IMR-90 (cell line): ENCODE data around the gene GPR37. TPM values are rescaled to one million over a fixed set of nuclear protein-coding genes. Genes with fewer than 3 reads are reported as not detected.

Source experiments
- ATAC-seq: fragments of 200-7000 bp; cut with Tn5 transposase; 2 replicates; pipeline ENCODE4 v1.9.1; 2020; ENCODE audit warnings: low read depth, mild to moderate bottlenecking, moderate library complexity
- BruUV-seq: library from RNA; stranded (reverse); fragments of 400-500 nt; replicated peaks from 2 replicates; lab custom pipeline; 2021; lab: Mats Ljungman, UMichigan
- CTCF ChIA-PET: fragments of 300-600 bp; formaldehyde crosslinking; extraction: SDS; loops from one replicate; lab custom pipeline; 2021; ENCODE audit warnings: antibody characterized with exemption; lab: Yijun Ruan, JAX
- POLR2A ChIA-PET: fragments of 300-600 bp; sonication (Branson Sonifier 250); formaldehyde crosslinking; loops from one replicate; lab custom pipeline; 2022; ENCODE audit warnings: antibody characterized with exemption; ENCODE audit not compliant: unreplicated experiment; lab: Charles Lee
- DNase-seq: peaks from one replicate; pipeline ENCODE4 v3.0.0; 2013
- H2AFZ ChIP-seq: replicated peaks from 2 replicates; pipeline ENCODE3; 2013; ENCODE audit warnings: low read length, mild to moderate bottlenecking; ENCODE audit not compliant: poor library complexity
- H2AK5ac ChIP-seq: 2 replicates; pipeline ENCODE4 v1.6.1; 2013; ENCODE audit warnings: low read depth, low read length, inconsistent platforms
- H2AK9ac ChIP-seq: replicated peaks from 2 replicates; pipeline ENCODE3; 2013; ENCODE audit warnings: mild to moderate bottlenecking, low read depth, low read length, moderate library complexity; ENCODE audit not compliant: poor library complexity
- H2BK120ac ChIP-seq: 2 replicates; pipeline ENCODE4 v1.6.1; 2013; ENCODE audit warnings: low read depth, low read length, inconsistent platforms
- H2BK15ac ChIP-seq: 3 replicates; pipeline ENCODE4 v1.6.1; 2013; ENCODE audit warnings: low read depth, low read length, inconsistent platforms
- H2BK20ac ChIP-seq: 2 replicates; pipeline ENCODE4 v1.6.1; 2013; ENCODE audit warnings: low read depth, mild to moderate bottlenecking, inconsistent platforms, low read length, moderate library complexity
- H2BK5ac ChIP-seq: 2 replicates; pipeline ENCODE4 v1.6.1; 2013; ENCODE audit warnings: mild to moderate bottlenecking, low read depth, low read length, inconsistent platforms; ENCODE audit not compliant: poor library complexity, severe bottlenecking
- H3K14ac ChIP-seq: replicated peaks from 2 replicates; pipeline ENCODE4 v1.6.1; 2013; ENCODE audit warnings: low read depth, low read length, inconsistent platforms
- H3K18ac ChIP-seq: 2 replicates; pipeline ENCODE4 v1.6.1; 2013; ENCODE audit warnings: low read depth, low read length, control low read depth
- H3K23ac ChIP-seq: 2 replicates; pipeline ENCODE4 v1.6.1; 2013; ENCODE audit warnings: low read depth, low read length, inconsistent platforms
- H3K27ac ChIP-seq: 2 replicates; pipeline ENCODE4 v1.5.1; 2013; ENCODE audit warnings: mild to moderate bottlenecking, control low read depth, low read length; ENCODE audit not compliant: insufficient read depth
- H3K27me3 ChIP-seq: 2 replicates; pipeline ENCODE4 v1.6.1; 2013; ENCODE audit warnings: low read length; ENCODE audit not compliant: control insufficient read depth, insufficient read depth
- H3K36me3 ChIP-seq: 2 replicates; pipeline ENCODE4 v1.6.1; 2013; ENCODE audit warnings: low read length, mixed read lengths; ENCODE audit not compliant: control insufficient read depth, insufficient read depth
- H3K4ac ChIP-seq: 2 replicates; pipeline ENCODE4 v1.6.1; 2013; ENCODE audit warnings: low read depth, low read length, inconsistent platforms
- H3K4me1 ChIP-seq: 2 replicates; pipeline ENCODE4 v1.6.1; 2013; ENCODE audit warnings: low read length, mixed read lengths; ENCODE audit not compliant: control insufficient read depth, insufficient read depth
- H3K4me2 ChIP-seq: 2 replicates; pipeline ENCODE4 v1.6.1; 2013; ENCODE audit warnings: low read depth, mild to moderate bottlenecking, control low read depth, low read length, moderate library complexity
- H3K4me3 ChIP-seq: 2 replicates; pipeline ENCODE4 v1.5.1; 2013; ENCODE audit warnings: low read depth, mild to moderate bottlenecking, control low read depth, low read length, moderate library complexity; ENCODE audit not compliant: insufficient read depth
- H3K56ac ChIP-seq: 2 replicates; pipeline ENCODE4 v1.6.1; 2013; ENCODE audit warnings: low read length, inconsistent platforms; ENCODE audit not compliant: insufficient read depth; ENCODE audit errors: extremely low read depth
- H3K79me1 ChIP-seq, 2 experiments: 2 replicates each; pipeline ENCODE4 v1.6.1; 2013; ENCODE audit warnings: low read length in 2 of 2, inconsistent platforms in 1 of 2, low read depth in 1 of 2
- H3K9ac ChIP-seq: 2 replicates; pipeline ENCODE4 v1.6.1; 2013; ENCODE audit warnings: low read depth, low read length, control low read depth
- H3K9me1 ChIP-seq: 2 replicates; pipeline ENCODE4 v1.6.1; 2013; ENCODE audit warnings: low read length, inconsistent platforms; ENCODE audit not compliant: insufficient read depth
- H3K9me3 ChIP-seq: 2 replicates; pipeline ENCODE4 v1.6.1; 2013; ENCODE audit warnings: low read length; ENCODE audit not compliant: control insufficient read depth, insufficient read depth
- H4K20me1 ChIP-seq: 2 replicates; pipeline ENCODE4 v1.6.1; 2013; ENCODE audit warnings: low read length, inconsistent platforms; ENCODE audit not compliant: insufficient read depth
- H4K5ac ChIP-seq: 2 replicates; pipeline ENCODE4 v1.6.1; 2013; ENCODE audit warnings: mild to moderate bottlenecking, low read depth, low read length, control low read depth
- H4K8ac ChIP-seq, 2 experiments: 2 replicates each; pipeline ENCODE4 v1.6.1; 2013; ENCODE audit warnings: low read depth in 2 of 2, low read length in 2 of 2, control low read depth in 1 of 2, inconsistent platforms in 1 of 2
- H4K91ac ChIP-seq: 2 replicates; pipeline ENCODE4 v1.6.1; 2013; ENCODE audit warnings: low read depth, low read length, inconsistent platforms; ENCODE audit not compliant: insufficient read depth
- MAFK ChIP-seq: IDR thresholded peaks from 2 replicates; pipeline ENCODE4 v1.6.1; 2012; ENCODE audit warnings: low read depth, low read length, improper control_type of control experiment
- MXI1 ChIP-seq: IDR thresholded peaks from 2 replicates; pipeline ENCODE4 v1.6.1; 2012; ENCODE audit warnings: low read depth, mild to moderate bottlenecking, low read length, moderate library complexity, borderline replicate concordance
- POLR2A ChIP-seq: IDR thresholded peaks from 2 replicates; pipeline ENCODE4 v1.6.1; 2012; ENCODE audit warnings: mild to moderate bottlenecking, low read depth, low read length
- WGBS, 2 experiments: methylation state at CpG; one replicate each; pipeline versions ENCODE4 v1.1.5 to v1.1.7; 2013; ENCODE audit warnings: missing lambda C conversion rate in 2 of 2; ENCODE audit not compliant: insufficient read length in 1 of 2; ENCODE audit errors: extremely low coverage in 2 of 2; 5-methylcytosine and 5-hydroxymethylcytosine counted together
- dilution Hi-C: fragments of 300-500 bp; cut with HindIII; formaldehyde crosslinking; loops from one replicate; pipeline ENCODE4 v1.14.3; 2018; ENCODE audit warnings: low sequenced_read_pairs; ENCODE audit not compliant: unreplicated experiment
- in situ Hi-C: fragments of 300-500 bp; cut with MboI; formaldehyde crosslinking; loops from 3 replicates; pipeline ENCODE4 v1.14.3; 2019; ENCODE audit warnings: low sequenced_read_pairs, inconsistent platforms, mixed read lengths
- intact Hi-C: fragments of 100-400 bp; cut with micrococcal nuclease; formaldehyde crosslinking; loops from 2 replicates; pipeline ENCODE4 v1.10.0; 2022
- polyA plus RNA-seq, 3 experiments: library from polyadenylated mRNA; depleted of rRNA; stranded (reverse); fragments of >200 nt; gene quantifications; 2 replicates each; pipeline ENCODE4 v1.2.3, GENCODE V29; 2012; ENCODE audit warnings: low replicate concordance in 1 of 3
- total RNA-seq: library from RNA; depleted of rRNA; stranded (reverse); fragments of >200 nt; gene quantifications from 2 replicates; pipeline ENCODE4 v1.2.3, GENCODE V29; 2012

Gene GPR37
- total and polyA plus RNA-seq, 2 of the 4 experiments (the other 2 are of a cell fraction) = 4.6 to 9.3 TPM

DNA sequence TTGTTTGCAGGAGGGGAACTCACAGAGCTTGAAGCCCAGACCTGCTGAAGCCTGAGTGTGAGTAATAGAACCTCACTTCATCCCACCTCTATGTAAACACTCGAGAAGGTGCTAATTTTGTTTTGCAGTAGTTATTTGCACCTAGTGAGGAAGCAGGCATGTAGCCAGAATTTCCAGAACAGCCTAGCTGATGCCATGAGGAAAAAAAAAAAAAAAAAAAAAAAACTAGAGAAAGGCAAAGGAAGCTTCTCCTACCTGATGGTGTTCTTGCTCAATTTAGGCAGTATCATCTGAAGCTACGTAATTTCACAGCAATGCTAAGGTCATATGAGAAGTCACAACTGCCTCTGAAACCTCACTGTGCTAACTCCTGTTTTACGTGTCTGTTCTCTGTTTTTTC lies 13.6 kb upstream of the GPR37 start:
- TF ChIP-seq MAFK (no peak), POLR2A (no peak), MXI1 (no peak)

More for the DNA sequence above, 13.6 kb upstream of the GPR37 start:
- no peaks in the 10 kb centered on the region for H3K9me3 ChIP-seq
- no peaks in the 10 kb centered on the region for H3K27me3 ChIP-seq
- no peak overlapping the region for H3K4me2 ChIP-seq
- no peak overlapping the region for H3K56ac ChIP-seq
- no peaks in the 10 kb centered on the region for H4K20me1 ChIP-seq
- no peak overlapping the region for H3K9ac ChIP-seq
- H3K4ac ChIP-seq = no peak overlapping the region
- H2BK15ac ChIP-seq = no peak overlapping the region
- H3K14ac ChIP-seq = no peak overlapping the region
- no peak overlapping the region for H2AK5ac ChIP-seq
- H3K23ac ChIP-seq = no peak overlapping the region; the same call in 1 of the 2 replicates
- peaks cover 3% of the 10 kb centered on the region for H3K9me1 ChIP-seq
- H3K27ac ChIP-seq = no peak overlapping the region
- no peak overlapping the region for H4K8ac ChIP-seq
- in situ Hi-C loops = no loop called here
- H2BK120ac ChIP-seq = no peak overlapping the region
- CTCF ChIA-PET = interaction anchor here (0.6 to 1.3 kb wide), 3 partner anchors 13 to 678 kb away, joined by 3 to 5 read pairs (median 4); partner anchors contain the start of gene GPR37
- dilution Hi-C loops = no loop called here
- no peak overlapping the region for H2BK20ac ChIP-seq
- ATAC-seq (no peak), DNase-seq (no peak)
- H3K36me3 ChIP-seq = no peaks in the 10 kb centered on the region
- H3K79me1 ChIP-seq = no peaks in the 10 kb centered on the region
- H2AK9ac ChIP-seq = no peak overlapping the region
- intact Hi-C loops = no loop called here
- H2BK5ac ChIP-seq = no peak overlapping the region
- no peak overlapping the region for H2AFZ ChIP-seq
- H3K18ac ChIP-seq = no peak overlapping the region
- no CpG with 5 or more reads among the region's 3 CpGs for WGBS, 2 experiments
- no peak overlapping the region for H4K5ac ChIP-seq
- H4K91ac ChIP-seq = no peak overlapping the region
- POLR2A ChIA-PET = no interaction called here
- peaks cover 3% of the 10 kb centered on the region; the same call in 1 of the 2 replicates for H3K4me1 ChIP-seq
- BruUV-seq = no TSS peak
- no peak overlapping the region for H3K4me3 ChIP-seq
